ENCODE results near the gene BDP1. TPM values are rescaled to one million over a fixed set of nuclear protein-coding genes. Genes with fewer than 3 reads are reported as not detected.

BDP1 gene
- total RNA-seq, 1 donor from 2014 or later = 25.6 TPM

Other genes with a start within 250 kb of the BDP1 start
- gene MCCC2, start 131.7 kb downstream of the BDP1 start, total RNA-seq = 30.8 and 34.0 TPM in 2 replicates